ENCODE data around the gene DLGAP3.
A peak's percentile ranks its signal among the peaks of the same experiment; 100 is the strongest.

The DLGAP3 gene

GRCh38 chr1:34928699-34929496, 552 bp downstream of the DLGAP3 start:
- DNase-seq (ENCODE audit: low read depth) = no peak

GRCh38 chr1:34928066-34928696, 1.3 kb downstream of the DLGAP3 start:
- DNase-seq (ENCODE audit: low read depth) = no peak

- DNase-seq (ENCODE audit: low read depth) = no peak
These were observed 2.1 kb downstream of the DLGAP3 start for GRCh38 chr1:34927316-34927715.

GRCh38 chr1:34926894-34927293, 2.6 kb downstream of the DLGAP3 start:
- no peak for DNase-seq (ENCODE audit: low read depth)

GRCh38 chr1:34926156-34926555, 3.3 kb downstream of the DLGAP3 start:
- no peak for DNase-seq (ENCODE audit: low read depth)

GRCh38 chr1:34925730-34926129, 3.7 kb downstream of the DLGAP3 start:
- no peak for DNase-seq (ENCODE audit: low read depth)

GRCh38 chr1:34924759-34925555, 4.5 kb downstream of the DLGAP3 start:
- DNase-seq (ENCODE audit: low read depth) = peak; percentile 76

- DNase-seq (ENCODE audit: low read depth) = no peak
These were observed 6.0 kb downstream of the DLGAP3 start for GRCh38 chr1:34923490-34923889.

GRCh38 chr1:34918977-34919561, 10.4 kb downstream of the DLGAP3 start:
- DNase-seq (ENCODE audit: low read depth) = no peak

GRCh38 chr1:34918386-34918976, 11.0 kb downstream of the DLGAP3 start:
- no peak for DNase-seq (ENCODE audit: low read depth)

- DNase-seq (ENCODE audit: low read depth) = no peak
These were observed 12.4 kb downstream of the DLGAP3 start for GRCh38 chr1:34917017-34917416.

GRCh38 chr1:34916104-34916503, 13.3 kb downstream of the DLGAP3 start:
- DNase-seq (ENCODE audit: low read depth) = no peak

GRCh38 chr1:34915521-34915920, 13.9 kb downstream of the DLGAP3 start:
- DNase-seq (ENCODE audit: low read depth) = no peak

- no peak for DNase-seq (ENCODE audit: low read depth)
These were observed 14.5 kb downstream of the DLGAP3 start for GRCh38 chr1:34914958-34915357.

GRCh38 chr1:34911465-34911864, 18.0 kb downstream of the DLGAP3 start:
- no peak for DNase-seq (ENCODE audit: low read depth)

GRCh38 chr1:34910425-34910824, 19.0 kb downstream of the DLGAP3 start:
- DNase-seq (ENCODE audit: low read depth) = no peak

GRCh38 chr1:34908369-34908768, 21.1 kb downstream of the DLGAP3 start:
- no peak for DNase-seq (ENCODE audit: low read depth)

- no peak for DNase-seq (ENCODE audit: low read depth)
These were observed 21.9 kb downstream of the DLGAP3 start for GRCh38 chr1:34907487-34908090.

GRCh38 chr1:34906756-34907155, 22.7 kb downstream of the DLGAP3 start:
- DNase-seq (ENCODE audit: low read depth) = no peak

GRCh38 chr1:34906222-34906621, 23.2 kb downstream of the DLGAP3 start:
- no peak for DNase-seq (ENCODE audit: low read depth)

- DNase-seq (ENCODE audit: low read depth) = no peak
These were observed 24.4 kb downstream of the DLGAP3 start for GRCh38 chr1:34905098-34905459.
